Subcutaneous adipose tissue (tissue), 4 donors: ENCODE results near the gene PKP2. TPM values are rescaled to one million over a fixed set of nuclear protein-coding genes. Genes with fewer than 3 reads are reported as not detected.

Experiments used
- CTCF ChIP-seq: fragments of 450-650 bp; IDR thresholded peaks from one replicate; pipeline ENCODE4 v1.5.1; 2016; ENCODE audit warnings: low read depth, mild to moderate bottlenecking, control low read depth, antibody characterized with exemption, moderate library complexity
- total RNA-seq, 4 donors: library from RNA; depleted of rRNA; stranded (reverse); fragments of >200 nt; gene quantifications; one replicate each; pipeline ENCODE4 v1.1.0, GENCODE V29; 2016

The PKP2 gene
- total RNA-seq, 4 donors from 2014 or later: 21.7 to 75.2 (median 39.7) TPM

- no peak for TF ChIP-seq CTCF
These were observed 141.4 kb downstream of the PKP2 start for GRCh38 chr12:32755051-32755653.

- TF ChIP-seq CTCF: no peak
These were observed 142.5 kb downstream of the PKP2 start for GRCh38 chr12:32754111-32754510.

- TF ChIP-seq CTCF: no peak
These were observed 143.0 kb downstream of the PKP2 start for GRCh38 chr12:32753605-32754004.

GRCh38 chr12:32743264-32743663 is 153.3 kb downstream of the PKP2 start:
- no peak for TF ChIP-seq CTCF

GRCh38 chr12:32742133-32742532 is 154.4 kb downstream of the PKP2 start:
- no peak for TF ChIP-seq CTCF

Other genes starting within 250 kb of the PKP2 start
- gene DNM1L, start 217.5 kb downstream of the PKP2 start, total RNA-seq: 10 to 100 TPM; 43.9 to 83.6 (median 53.1) TPM
- gene YARS2, start 140.9 kb downstream of the PKP2 start, total RNA-seq: 10 to 100 TPM; 18.7 to 26.8 (median 22.0) TPM